K562 (cell line): Measurements from ENCODE around the gene HIPK2. TPM values are rescaled to one million over a fixed set of nuclear protein-coding genes. Genes with fewer than 3 reads are reported as not detected.

Source experiments
- CREM ChIP-seq: IDR thresholded peaks from 2 replicates; pipeline ENCODE4 v1.6.1; 2014; ENCODE audit warnings: antibody characterized with exemption, low read depth
- MYNN ChIP-seq, 2 experiments: sonication (generic); formaldehyde crosslinking in 1 of 2; IDR thresholded peaks; 2 replicates each; pipeline versions ENCODE4 v1.5.0 to v1.6.1; 2016 to 2020; ENCODE audit warnings: antibody characterized with exemption in 1 of 2, missing genetic modification reagents in 1 of 2
- PTBP1 ChIP-seq: fragments of 200-400 bp; formaldehyde crosslinking; IDR thresholded peaks from 2 replicates; pipeline ENCODE4 v1.6.1; 2017; ENCODE audit warnings: low read depth, low read length
- SREBF1 ChIP-seq: fragments of 150-350 bp; IDR thresholded peaks from 2 replicates; pipeline ENCODE4 v1.6.1; 2014; ENCODE audit warnings: antibody characterized with exemption, low read depth, low read length, borderline replicate concordance
- polyA plus RNA-seq, 8 experiments: library from polyadenylated mRNA; depleted of rRNA in 4 of 8; stranded (reverse) in 5 of 8; unstranded in 3 of 8; fragments of >200 nt; fragmentation: Nextera tagmentation in 2 of 8; fragmentation: Illumina TruSeq in 1 of 8; extraction: Ambion mirVana in 2 of 8; extraction: Trizol in 1 of 8; gene quantifications; 2 replicates each; pipeline versions ENCODE4 v1.2.1 to v1.2.3, GENCODE V29; 2011 to 2014; ENCODE audit warnings: inconsistent platforms in 1 of 8, missing spikeins in 1 of 8
- total RNA-seq, 7 experiments: library from RNA; depleted of rRNA in 6 of 7; stranded (reverse); fragments of >200 nt in 6 of 7; fragmentation: Illumina TruSeq in 2 of 7; extraction: Trizol in 2 of 7; gene quantifications; 2 replicates each; pipeline versions ENCODE4 v1.2.1 to v1.2.3, GENCODE V29; 2011 to 2021; ENCODE audit warnings: low replicate concordance in 1 of 7
- TF ChIP-seq, protein P1 (sequence below), 2 experiments: fragments of 450-650 bp in 1 of 2; sonication (generic) in 1 of 2; formaldehyde crosslinking in 1 of 2; IDR thresholded peaks; 2 replicates each; pipeline versions ENCODE4 v1.7.1 to v1.9.0; 2016 to 2022; ENCODE audit warnings: inconsistent platforms in 1 of 2, mild to moderate bottlenecking in 1 of 2, missing genetic modification reagents in 1 of 2

The HIPK2 gene
- total and polyA plus RNA-seq, 9 of the 15 experiments (the other 6 are each of a cell fraction or from before 2014, with no cell fraction given): 0.69 to 19.8 (median 5.1) TPM

DNA sequence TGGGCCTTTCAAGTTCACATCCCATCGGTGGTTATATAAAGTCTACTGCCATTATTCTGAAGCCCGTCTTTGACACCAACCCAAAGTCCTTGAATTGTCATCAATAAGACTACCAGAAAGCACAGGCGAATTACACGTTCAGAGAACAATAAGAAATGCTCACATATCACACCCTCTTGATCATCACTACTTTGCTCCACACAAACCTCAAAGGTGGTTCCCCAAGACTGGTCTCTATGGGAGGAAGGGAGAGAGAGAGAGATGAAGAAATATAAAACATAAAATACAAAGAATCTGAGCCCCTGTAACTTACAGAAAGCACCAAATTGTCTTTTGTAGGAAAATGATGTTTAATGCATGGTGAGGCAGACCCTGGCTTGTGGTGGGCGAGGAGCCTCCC is 4.4 kb downstream of the HIPK2 start (continued):
- TF ChIP-seq, protein P1, sequence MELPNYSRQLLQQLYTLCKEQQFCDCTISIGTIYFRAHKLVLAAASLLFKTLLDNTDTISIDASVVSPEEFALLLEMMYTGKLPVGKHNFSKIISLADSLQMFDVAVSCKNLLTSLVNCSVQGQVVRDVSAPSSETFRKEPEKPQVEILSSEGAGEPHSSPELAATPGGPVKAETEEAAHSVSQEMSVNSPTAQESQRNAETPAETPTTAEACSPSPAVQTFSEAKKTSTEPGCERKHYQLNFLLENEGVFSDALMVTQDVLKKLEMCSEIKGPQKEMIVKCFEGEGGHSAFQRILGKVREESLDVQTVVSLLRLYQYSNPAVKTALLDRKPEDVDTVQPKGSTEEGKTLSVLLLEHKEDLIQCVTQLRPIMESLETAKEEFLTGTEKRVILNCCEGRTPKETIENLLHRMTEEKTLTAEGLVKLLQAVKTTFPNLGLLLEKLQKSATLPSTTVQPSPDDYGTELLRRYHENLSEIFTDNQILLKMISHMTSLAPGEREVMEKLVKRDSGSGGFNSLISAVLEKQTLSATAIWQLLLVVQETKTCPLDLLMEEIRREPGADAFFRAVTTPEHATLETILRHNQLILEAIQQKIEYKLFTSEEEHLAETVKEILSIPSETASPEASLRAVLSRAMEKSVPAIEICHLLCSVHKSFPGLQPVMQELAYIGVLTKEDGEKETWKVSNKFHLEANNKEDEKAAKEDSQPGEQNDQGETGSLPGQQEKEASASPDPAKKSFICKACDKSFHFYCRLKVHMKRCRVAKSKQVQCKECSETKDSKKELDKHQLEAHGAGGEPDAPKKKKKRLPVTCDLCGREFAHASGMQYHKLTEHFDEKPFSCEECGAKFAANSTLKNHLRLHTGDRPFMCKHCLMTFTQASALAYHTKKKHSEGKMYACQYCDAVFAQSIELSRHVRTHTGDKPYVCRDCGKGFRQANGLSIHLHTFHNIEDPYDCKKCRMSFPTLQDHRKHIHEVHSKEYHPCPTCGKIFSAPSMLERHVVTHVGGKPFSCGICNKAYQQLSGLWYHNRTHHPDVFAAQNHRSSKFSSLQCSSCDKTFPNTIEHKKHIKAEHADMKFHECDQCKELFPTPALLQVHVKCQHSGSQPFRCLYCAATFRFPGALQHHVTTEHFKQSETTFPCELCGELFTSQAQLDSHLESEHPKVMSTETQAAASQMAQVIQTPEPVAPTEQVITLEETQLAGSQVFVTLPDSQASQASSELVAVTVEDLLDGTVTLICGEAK (IDR thresholded peaks at IDR 0.05): no peak
- TF ChIP-seq, protein P1 (CRISPR knock-in tag; IDR thresholded peaks at IDR 0.05): no peak
- TF ChIP-seq MYNN (IDR thresholded peaks at IDR 0.05): no peak
- no peak for TF ChIP-seq MYNN (CRISPR knock-in tag; IDR thresholded peaks at IDR 0.05)
- TF ChIP-seq CREM: no peak
- no peak for TF ChIP-seq PTBP1
- no peak for TF ChIP-seq SREBF1
